Measurements from ENCODE around the gene IFT20.
"Not testable (repeated sequence)": the region's sequence is repeated elsewhere in the genome, so short reads cannot be mapped to it uniquely, and the experiment has no call there.

Gene IFT20

GRCh38 chr17:28340374-28340773 is 5.1 kb upstream of the IFT20 start:
- H3K4me1 ChIP-seq (ENCODE audit: low read depth, poor library complexity, severe bottlenecking): peaks cover 8% of the 10 kb centered on the region
- TF ChIP-seq CTCF (conservative IDR thresholded peaks at IDR 0.05; ENCODE audit: low read depth, low read length): no peak
- no peaks in the 10 kb centered on the region for H4K20me1 ChIP-seq (ENCODE audit: insufficient read depth)
- H3K27ac ChIP-seq: no peak overlapping the region
- H3K27me3 ChIP-seq (ENCODE audit: insufficient read depth, low read depth): no peaks in the 10 kb centered on the region
- H3K4me3 ChIP-seq (IDR thresholded peaks at IDR 0.05; ENCODE audit: insufficient read depth, low read depth, low read length): no peak overlapping the region
- no peak overlapping the region for H3K9ac ChIP-seq
- no peaks in the 10 kb centered on the region for H3K36me3 ChIP-seq (ENCODE audit: insufficient read depth)
- no peaks in the 10 kb centered on the region; the same call in 1 of the 2 replicates for H3K79me2 ChIP-seq (ENCODE audit: insufficient read depth, low read depth)
- H2AFZ ChIP-seq (ENCODE audit: low read depth): no peak overlapping the region
- H3K4me2 ChIP-seq: no peak overlapping the region

GRCh38 chr17:28339431-28339830 is 4.2 kb upstream of the IFT20 start:
- H3K36me3 ChIP-seq (ENCODE audit: insufficient read depth): no peaks in the 10 kb centered on the region
- no peaks in the 10 kb centered on the region for H4K20me1 ChIP-seq (ENCODE audit: insufficient read depth)
- no peaks in the 10 kb centered on the region; the same call in 1 of the 2 replicates for H3K79me2 ChIP-seq (ENCODE audit: insufficient read depth, low read depth)

GRCh38 chr17:28338769-28339212 is 3.5 kb upstream of the IFT20 start:
- H3K36me3 ChIP-seq (ENCODE audit: insufficient read depth); H4K20me1 ChIP-seq (ENCODE audit: insufficient read depth); H3K4me3 ChIP-seq (IDR thresholded peaks at IDR 0.05; ENCODE audit: insufficient read depth, low read depth, low read length); H3K4me2 ChIP-seq; H3K9ac ChIP-seq; H3K27ac ChIP-seq; H3K79me2 ChIP-seq (ENCODE audit: insufficient read depth, low read depth); H2AFZ ChIP-seq (ENCODE audit: low read depth); H3K27me3 ChIP-seq (ENCODE audit: insufficient read depth, low read depth): not testable (repeated sequence)
- H3K4me1 ChIP-seq (ENCODE audit: low read depth, poor library complexity, severe bottlenecking): peaks cover 15% of the 10 kb centered on the region

More at GRCh38 chr17:28339431-28339830, 4.2 kb upstream of the IFT20 start:
- Histone ChIP-seq H2AFZ (ENCODE audit: low read depth) (no peak overlapping the region), H3K4me3 (IDR thresholded peaks at IDR 0.05; ENCODE audit: insufficient read depth, low read depth, low read length) (no peak overlapping the region), H3K27ac (no peak overlapping the region), H3K27me3 (ENCODE audit: insufficient read depth, low read depth) (no peaks in the 10 kb centered on the region), H3K4me1 (ENCODE audit: low read depth, poor library complexity, severe bottlenecking) (peaks cover 10% of the 10 kb centered on the region), H3K4me2 (no peak overlapping the region), H3K9ac (no peak overlapping the region)
- no peak for TF ChIP-seq CTCF (conservative IDR thresholded peaks at IDR 0.05; ENCODE audit: low read depth, low read length)

- no peaks in the 10 kb centered on the region for H4K20me1 ChIP-seq (ENCODE audit: insufficient read depth)
- no peak overlapping the region for H3K4me2 ChIP-seq
- H3K27me3 ChIP-seq (ENCODE audit: insufficient read depth, low read depth): no peaks in the 10 kb centered on the region
- H3K27ac ChIP-seq: no peak overlapping the region
- H3K79me2 ChIP-seq (ENCODE audit: insufficient read depth, low read depth): no peaks in the 10 kb centered on the region; the same call in 1 of the 2 replicates
- no peak overlapping the region for H2AFZ ChIP-seq (ENCODE audit: low read depth)
- no peaks in the 10 kb centered on the region for H3K36me3 ChIP-seq (ENCODE audit: insufficient read depth)
- TF ChIP-seq CTCF (conservative IDR thresholded peaks at IDR 0.05; ENCODE audit: low read depth, low read length): no peak
- H3K4me1 ChIP-seq (ENCODE audit: low read depth, poor library complexity, severe bottlenecking): peaks cover 15% of the 10 kb centered on the region
- H3K4me3 ChIP-seq (IDR thresholded peaks at IDR 0.05; ENCODE audit: insufficient read depth, low read depth, low read length): no peak overlapping the region
- H3K9ac ChIP-seq: no peak overlapping the region
These were observed 2.9 kb upstream of the IFT20 start for GRCh38 chr17:28338056-28338768.
